Epithelial cell of proximal tubule (primary cell): Measurements from ENCODE around the gene GFPT1. TPM values are rescaled to one million over a fixed set of nuclear protein-coding genes. Genes with fewer than 3 reads are reported as not detected.

ENCODE experiments used
- DNase-seq: peaks from one replicate; pipeline ENCODE4 v3.0.0-alpha.2; 2011; ENCODE audit warnings: low read depth
- H3K4me3 ChIP-seq: 2 replicates; pipeline ENCODE4 v1.5.1; 2011; ENCODE audit warnings: low read depth, mild to moderate bottlenecking, low read length
- CTCF ChIP-seq: conservative IDR thresholded peaks from 2 replicates; pipeline ENCODE4 v1.5.1; 2012; ENCODE audit warnings: low read depth, mild to moderate bottlenecking, low read length
- total RNA-seq: library from RNA; depleted of rRNA; stranded (reverse); fragments of >200 nt; gene quantifications from 2 replicates; pipeline ENCODE4 v1.2.3, GENCODE V29; 2015

The GFPT1 gene
- total RNA-seq, 1 donor from 2014 or later, result 20.3 TPM

DNA sequence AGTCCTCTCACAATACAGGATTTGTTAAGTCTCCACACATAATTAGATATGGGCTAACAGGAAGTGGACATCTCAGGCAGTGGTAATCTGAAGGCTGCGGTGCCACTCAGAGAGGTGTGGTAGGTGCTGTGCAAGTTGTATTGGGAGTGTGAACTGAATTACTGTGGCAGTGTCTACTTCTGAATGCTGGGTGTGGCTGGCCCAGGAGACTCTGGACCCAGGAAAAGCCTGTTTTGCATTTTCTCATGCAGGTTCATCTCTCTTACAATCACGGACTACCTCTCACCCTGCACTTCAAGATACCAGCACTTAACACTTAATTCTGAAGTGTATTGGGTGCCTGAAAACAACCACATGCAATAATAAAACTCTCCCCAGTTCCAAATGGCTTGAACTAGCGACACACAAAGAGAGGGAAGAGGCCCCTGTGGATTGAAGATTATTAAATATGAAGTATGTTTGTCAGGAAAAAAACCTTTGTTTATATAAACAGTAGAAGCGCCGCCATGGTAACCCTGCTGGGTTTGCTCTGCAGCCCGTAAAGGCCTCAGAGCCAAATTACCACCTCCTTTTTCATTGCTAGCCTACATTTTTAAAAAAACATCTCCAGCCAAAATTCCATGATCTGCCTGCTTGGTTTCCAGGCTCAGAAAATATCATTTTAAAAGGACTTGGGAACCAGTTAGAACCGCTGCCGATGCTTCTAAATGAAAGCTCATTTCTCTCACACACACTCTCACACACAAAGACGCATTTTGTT is 77.5 kb downstream of the GFPT1 start:
- DNase-seq, result no peak
- no peak for TF ChIP-seq CTCF
- no peak overlapping the region for H3K4me3 ChIP-seq

- TF ChIP-seq CTCF, result no peak
- no peak for DNase-seq
- H3K4me3 ChIP-seq, result no peak overlapping the region
Measured at GRCh38 chr2:69308338-69308737, 78.7 kb downstream of the GFPT1 start.

- DNase-seq, result no peak
- no peak for TF ChIP-seq CTCF
- H3K4me3 ChIP-seq, result peak overlapping the region; percentile 59
Measured at GRCh38 chr2:69307579-69308064, 79.4 kb downstream of the GFPT1 start.

DNA sequence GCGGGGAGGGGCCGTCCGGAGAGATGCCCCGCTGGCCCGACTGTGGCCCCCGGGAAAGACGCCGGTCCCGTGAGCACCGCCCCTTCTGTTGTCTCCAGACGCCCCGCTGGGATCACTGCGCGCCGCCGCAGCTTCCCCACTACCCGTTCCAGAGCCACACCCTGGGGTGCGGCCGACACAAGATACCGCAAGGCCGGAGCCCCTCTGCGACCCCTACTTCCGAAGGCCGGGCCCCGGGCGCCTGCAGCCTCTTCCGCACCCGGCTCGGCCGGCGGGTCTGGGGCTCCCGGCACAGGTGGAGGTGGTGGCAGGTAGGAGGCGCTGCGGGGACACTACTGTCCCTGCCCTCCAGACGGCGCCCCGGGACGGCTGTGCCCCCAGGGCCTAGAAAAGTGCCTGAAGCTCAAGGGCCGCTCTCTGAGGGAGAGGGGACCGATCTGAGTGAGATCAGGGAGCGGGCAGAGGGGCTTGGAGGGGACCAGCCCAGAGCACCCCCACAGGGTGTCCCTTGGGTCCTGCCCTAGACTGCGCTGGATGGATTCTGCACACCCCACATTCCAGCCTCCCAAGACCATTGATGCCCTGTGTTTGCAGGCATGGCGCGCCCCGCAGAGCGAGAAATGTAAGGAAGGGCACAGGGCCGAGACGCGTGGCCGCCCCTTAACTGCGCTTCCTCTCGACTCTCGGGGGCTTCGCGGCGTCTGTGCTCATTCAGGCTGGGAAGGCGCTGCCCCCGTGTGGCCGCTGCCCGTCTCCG is 80.0 kb downstream of the GFPT1 start:
- peak; percentile 67 for TF ChIP-seq CTCF
- H3K4me3 ChIP-seq, result peak overlapping the region; percentile 59
- DNase-seq, result no peak

- TF ChIP-seq CTCF, result no peak
- DNase-seq, result no peak
- peak overlapping the region; percentile 59 for H3K4me3 ChIP-seq
Measured at GRCh38 chr2:69306393-69306821, 80.6 kb downstream of the GFPT1 start.

DNA sequence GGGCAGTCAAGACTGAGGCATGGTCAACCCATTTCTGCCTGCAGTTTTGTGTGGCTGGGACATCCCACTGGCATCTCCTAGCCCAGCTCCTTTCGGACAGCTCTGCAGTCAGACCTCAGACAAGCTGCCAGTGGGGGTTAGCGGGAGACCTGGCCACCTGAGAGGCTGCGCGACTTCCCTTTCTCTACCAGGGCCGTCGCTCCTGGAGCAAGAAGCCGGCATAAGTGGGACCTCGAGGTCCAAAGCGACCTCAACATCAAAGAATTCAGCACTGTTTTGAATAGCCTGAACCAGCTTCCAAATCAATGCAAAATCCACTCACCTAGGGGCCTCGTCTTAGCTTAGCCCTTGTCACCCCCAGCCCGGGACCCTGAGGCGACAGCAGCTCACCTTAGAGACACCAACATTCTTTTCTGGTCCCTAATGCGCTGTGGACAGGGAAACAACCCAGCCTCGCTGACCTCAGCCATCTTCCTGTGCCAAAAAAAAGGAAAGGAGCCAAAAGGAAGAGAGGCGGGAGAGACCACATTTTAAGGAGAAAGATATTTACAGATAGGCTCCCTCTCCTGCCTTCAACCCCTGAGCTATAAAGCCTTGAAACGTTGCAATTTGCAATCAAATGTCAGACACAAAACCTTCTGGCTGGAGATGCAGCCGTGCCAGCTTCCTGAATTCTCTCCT is 81.2 kb downstream of the GFPT1 start:
- H3K4me3 ChIP-seq, result peak overlapping the region; percentile 59
- DNase-seq, result no peak
- no peak for TF ChIP-seq CTCF
